Umbilical cord (tissue), 2 donors: ENCODE results near the gene SOX9. TPM values are rescaled to one million over a fixed set of nuclear protein-coding genes. Genes with fewer than 3 reads are reported as not detected.
"Not testable (repeated sequence)": the region's sequence is repeated elsewhere in the genome, so short reads cannot be mapped to it uniquely, and the experiment has no call there.

Experiments
- DNase-seq: peaks from one replicate; pipeline ENCODE4 v3.0.0-alpha.2; 2015; ENCODE audit warnings: low spot score
- total RNA-seq: library from RNA; depleted of rRNA; stranded (reverse); fragments of >200 nt; gene quantifications from one replicate; pipeline ENCODE4 v1.2.3, GENCODE V29; 2014; ENCODE audit warnings: low replicate concordance; ENCODE audit not compliant: insufficient read depth

Gene SOX9
- total RNA-seq, 1 donor from 2014 or later = 1.2 TPM

DNA sequence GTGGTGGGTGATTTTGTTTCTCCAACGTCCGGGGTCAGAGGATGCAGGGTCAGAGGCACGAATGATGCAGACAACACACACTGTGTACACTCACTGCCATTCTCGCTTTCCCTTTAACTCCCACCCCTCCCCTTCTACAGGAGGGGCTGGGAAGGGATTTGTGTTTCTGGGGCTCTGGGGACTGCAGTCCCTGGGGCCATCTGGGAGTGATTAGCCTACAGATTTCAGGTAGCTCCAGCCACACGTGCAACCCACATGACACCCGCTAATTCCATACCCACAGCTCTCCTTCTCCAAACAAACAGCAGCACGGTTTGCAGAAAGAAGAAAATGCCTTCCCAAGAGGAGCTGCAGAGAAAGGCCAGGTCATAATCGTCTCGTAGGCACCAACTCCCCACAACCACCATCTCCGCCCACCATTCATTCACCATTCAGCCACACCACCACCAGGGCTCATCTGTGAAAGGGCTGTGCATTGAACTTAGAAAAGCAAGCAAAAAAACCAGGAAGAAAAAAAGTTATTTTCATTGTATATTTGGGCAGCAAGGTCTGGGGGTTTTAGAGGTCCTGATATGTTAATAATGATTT is 9.4 kb upstream of the SOX9 start:
- no peak for DNase-seq

DNA sequence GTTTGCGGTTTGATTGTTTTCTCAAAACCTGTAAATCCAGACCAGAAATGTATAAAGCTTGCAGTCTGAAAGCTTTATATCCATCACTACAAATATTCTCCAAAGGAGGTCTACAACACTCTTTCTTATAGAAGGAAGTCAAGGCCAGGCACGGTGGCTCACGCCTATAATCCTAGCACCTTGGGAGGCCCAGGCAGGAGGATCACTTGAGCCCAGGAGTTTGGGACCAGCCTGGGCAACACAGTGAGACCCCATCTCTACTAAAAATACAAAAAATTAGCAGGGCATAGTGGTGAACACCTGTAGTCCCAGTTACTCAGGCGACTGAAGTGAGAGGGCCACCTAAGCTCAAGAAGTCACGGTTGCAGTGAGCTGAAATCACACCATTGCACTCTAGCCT is 8.9 kb upstream of the SOX9 start:
- not testable (repeated sequence) for DNase-seq

DNA sequence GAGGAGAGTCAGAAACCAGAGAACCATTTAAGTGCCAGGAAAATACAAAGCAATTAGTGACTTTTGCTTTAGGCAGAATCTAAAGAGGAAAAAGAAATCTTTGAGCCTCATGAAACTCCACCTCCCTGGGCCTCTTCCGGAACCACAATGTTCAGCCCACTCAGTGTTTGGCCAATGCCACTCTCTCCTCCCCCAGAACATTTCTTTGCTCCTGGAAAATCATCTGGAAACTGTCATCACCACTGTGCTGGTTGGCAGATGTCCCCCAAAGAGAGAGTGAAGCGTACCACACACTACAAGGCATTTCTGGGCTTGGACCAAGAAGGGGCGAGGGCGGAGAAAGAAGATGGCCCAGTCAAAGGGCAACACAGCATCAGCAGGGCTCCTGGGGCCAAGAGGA is 7.1 kb upstream of the SOX9 start:
- DNase-seq = no peak

DNA sequence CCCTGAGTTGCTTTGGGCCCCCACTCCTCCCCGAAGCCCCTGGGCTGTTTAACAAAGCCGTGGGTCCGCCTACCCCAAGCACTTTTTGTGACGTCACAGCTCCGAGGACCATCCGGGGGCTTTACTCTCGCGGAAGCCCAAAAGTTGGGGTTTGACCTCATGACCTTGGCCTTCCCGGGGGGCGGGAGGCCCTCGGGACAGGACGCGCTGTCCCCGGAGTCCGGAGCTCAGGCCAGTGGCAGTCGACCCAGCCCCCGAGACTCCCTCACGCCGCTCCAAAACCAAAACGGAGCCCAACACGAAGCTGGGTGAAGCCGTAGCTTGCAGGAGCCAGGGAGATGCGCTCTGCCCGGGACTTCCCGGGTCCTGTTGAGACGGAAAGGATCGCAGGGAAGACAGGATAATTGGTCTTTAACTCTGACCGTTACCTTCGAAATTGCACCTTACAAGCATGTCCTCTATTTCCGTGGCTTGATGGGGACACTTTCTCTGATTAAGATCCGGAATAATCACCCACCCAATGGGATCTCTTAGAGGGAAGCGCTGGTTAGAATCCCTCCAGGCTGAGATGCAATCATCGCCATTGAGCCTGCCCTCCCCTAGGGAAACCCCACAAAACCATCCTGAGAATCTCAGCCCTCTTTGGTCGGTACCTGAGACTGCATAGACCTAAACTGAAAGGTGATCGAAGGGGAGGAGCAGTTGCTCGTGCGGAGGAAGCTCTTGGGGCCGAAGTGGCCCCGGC is 4.9 kb upstream of the SOX9 start:
- no peak for DNase-seq

DNA sequence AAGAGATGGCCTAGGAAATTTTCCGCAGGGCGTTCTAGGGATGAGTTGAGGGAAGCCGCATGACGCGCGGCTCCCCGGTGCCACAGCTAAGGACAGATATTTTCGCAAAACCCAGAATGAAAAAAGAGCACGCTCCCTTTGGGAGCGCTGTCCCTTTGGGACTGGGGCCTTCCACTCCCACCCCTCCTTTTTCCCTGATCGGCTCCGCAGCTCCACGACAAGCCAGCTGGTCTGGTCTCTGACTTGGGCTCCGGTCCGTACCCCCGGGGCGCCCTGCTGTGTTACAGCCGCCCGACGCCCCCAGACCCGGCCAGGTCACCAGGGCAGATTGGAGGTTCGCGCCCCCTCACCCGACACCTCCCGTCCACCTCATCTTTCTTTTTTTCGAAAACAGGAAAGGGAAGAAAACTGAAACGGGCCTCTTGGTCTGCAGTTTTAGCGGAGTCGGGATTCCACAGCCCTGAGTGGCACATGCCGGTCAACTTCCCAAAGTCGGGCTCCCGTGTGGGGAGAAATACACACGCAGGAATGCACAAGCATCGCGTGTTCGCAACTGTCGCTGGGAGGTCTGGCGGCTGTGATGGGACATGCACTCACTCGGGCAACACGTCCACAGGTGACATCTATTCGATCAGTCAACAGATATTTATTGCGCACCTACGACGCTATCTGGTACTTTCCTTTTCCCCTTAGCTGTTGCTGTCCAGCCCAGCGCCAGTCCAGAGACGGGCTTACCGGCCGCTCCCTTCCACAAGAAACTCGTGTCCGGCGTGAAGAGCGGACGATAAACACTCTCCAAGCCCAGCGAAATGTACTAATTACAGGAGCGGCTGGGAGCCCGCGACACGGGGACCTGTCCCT is 3.9 kb upstream of the SOX9 start:
- no peak for DNase-seq

DNA sequence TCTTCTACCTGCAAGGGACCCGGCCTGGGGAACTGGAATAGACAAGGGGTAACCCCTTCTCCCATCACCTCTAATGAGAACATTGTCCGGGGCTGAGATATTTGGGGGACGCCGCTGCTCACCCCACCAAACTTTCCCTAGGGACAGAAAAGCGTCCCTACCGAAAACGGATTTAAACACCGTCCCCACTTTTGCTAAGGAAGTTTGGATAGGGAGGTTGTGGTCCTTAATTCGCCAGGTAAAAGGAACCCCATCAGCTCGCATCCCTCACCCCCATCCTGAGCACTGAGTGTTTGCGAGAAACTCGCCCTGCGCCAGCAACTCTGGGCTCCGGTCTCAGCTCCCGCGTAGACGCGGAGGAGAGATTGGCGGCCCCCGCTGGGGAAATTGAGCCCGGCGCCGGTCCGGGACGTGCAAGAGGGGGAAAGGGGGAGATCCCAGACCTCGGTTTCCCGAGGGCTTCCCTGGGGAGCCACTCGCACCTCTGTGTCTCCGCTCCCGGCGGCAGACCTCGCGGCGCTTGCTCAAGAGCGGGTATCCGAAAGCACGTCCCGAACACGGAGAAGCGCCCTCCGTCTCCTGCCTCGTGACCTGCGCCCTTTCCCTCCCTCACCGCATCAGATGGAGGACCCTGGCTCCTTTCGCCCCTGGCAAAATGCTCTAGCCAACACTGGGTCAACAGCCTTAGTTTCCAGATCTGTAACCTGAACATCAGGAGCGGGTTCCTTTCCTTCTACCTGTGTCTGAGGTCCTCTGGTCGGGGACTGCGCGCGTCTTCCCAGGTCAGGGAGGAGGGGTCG is 3.1 kb upstream of the SOX9 start:
- DNase-seq = no peak

DNA sequence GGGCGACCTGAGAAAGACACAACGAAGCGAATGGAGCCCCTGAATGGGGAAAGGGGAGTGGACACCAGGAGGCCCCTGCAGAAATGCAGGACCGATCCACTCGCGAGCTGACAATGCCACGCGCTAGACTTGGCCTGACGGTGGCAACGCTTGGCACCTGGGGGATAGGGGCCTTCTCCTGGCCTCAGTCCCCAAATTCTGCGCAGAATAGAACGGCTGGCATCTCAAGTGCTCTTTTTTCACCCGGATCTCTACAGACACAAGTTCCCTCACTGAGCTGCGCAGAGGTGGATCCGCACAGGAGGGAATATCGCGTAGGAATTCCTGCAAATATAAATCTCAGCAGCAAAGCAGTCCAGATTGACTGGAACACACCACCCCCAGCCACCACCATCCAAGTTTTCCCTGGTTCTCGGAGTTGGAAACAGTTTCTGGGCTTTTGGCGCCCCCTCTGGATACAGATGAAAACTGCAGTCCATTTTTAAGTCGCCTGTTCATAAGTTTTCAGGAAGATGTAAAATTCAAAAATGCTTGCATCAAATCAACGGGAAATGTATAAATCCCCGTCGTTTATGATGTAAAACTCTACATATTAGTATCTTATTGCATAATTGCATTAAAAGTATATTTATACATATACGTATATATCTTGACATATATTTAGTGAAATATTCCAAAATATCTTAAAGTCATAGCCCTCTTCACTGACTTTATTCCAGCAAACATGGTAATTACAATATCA is 2.3 kb upstream of the SOX9 start:
- DNase-seq = peak; percentile 82

DNA sequence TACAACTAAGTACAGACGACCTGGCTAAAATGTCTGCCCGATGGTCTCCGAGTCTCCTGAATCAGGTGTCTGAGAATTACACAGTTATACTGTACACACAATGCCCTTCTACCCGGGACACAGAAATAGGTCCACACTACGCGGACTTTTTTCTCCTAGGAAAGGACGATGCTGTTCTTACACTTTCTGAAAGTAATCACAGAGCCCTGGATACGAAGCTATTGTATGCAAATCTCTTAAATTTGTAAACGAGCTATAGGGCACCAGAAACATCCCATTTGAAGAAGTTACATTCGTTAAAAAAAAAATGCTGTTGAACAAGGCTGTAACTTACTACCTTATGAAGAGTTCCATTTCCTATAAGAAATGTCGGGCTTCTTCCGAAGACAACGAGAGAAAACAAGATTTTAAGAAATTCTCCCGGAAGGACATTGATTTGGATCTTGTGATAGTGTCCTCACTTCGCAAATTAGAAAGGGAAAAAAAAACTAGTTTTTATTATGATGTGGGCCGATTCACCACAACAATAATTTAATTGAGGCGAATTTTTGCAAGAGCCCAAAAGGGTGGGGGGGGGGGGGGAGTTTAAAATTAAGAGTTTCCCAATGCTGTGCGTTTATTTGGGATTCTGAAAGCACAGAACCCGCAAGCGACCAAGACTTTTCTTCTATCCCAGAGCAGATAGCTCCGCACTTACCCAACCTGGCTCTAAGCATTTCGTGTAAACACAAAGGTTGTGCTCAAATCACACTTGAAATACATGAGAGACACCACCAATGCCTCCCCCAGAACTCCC is 1.5 kb upstream of the SOX9 start:
- no peak for DNase-seq

DNA sequence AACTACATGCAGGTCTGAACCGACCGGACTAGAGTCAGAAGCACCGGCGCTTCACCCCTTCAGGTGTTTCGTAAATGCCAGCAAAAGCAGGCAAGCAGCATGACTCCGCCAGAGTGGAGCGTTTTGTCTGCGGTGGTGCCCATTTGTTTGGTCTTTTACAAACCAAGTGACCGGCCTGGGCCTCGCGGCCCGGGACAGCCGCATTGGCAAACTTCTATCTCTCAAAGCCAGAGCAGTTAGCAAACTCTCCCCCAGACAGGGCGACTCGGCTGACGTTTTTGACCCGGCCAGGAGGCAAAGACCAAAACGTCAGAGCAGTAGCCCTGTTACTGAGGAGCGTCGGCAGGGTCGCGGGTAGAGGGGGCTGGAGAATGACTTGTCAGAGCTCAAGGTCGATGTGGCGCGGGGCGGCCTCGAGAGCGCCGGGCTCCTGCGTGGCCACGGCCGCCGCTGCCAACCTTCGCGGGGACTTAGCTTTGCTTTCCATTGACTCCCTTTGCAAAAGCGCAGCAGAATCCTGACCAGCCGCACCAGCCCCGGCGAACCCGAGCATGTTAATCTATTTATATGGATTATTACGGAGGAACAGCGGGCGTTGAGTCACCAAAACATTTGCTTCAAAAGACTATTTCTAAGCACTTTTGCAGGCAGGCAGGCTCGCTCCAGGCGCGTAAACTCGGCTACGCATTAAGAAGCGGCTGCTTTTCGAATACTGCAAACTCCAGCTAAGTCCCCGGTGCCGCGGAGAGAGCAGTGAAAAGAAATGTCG is 763 bp upstream of the SOX9 start:
- DNase-seq = peak; percentile 77

DNA sequence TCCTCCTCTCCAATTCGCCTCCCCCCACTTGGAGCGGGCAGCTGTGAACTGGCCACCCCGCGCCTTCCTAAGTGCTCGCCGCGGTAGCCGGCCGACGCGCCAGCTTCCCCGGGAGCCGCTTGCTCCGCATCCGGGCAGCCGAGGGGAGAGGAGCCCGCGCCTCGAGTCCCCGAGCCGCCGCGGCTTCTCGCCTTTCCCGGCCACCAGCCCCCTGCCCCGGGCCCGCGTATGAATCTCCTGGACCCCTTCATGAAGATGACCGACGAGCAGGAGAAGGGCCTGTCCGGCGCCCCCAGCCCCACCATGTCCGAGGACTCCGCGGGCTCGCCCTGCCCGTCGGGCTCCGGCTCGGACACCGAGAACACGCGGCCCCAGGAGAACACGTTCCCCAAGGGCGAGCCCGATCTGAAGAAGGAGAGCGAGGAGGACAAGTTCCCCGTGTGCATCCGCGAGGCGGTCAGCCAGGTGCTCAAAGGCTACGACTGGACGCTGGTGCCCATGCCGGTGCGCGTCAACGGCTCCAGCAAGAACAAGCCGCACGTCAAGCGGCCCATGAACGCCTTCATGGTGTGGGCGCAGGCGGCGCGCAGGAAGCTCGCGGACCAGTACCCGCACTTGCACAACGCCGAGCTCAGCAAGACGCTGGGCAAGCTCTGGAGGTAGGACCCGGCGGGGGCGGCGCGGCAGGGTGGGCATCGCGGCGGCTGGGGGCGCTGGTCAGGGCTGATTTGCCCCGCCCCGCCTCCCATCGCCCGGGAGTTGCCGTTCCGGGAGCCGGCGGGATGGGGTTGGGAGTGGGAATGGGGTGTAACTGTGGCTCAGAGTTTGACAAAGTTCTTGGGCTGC is 567 bp downstream of the SOX9 start:
- peak; percentile 45 for DNase-seq

DNA sequence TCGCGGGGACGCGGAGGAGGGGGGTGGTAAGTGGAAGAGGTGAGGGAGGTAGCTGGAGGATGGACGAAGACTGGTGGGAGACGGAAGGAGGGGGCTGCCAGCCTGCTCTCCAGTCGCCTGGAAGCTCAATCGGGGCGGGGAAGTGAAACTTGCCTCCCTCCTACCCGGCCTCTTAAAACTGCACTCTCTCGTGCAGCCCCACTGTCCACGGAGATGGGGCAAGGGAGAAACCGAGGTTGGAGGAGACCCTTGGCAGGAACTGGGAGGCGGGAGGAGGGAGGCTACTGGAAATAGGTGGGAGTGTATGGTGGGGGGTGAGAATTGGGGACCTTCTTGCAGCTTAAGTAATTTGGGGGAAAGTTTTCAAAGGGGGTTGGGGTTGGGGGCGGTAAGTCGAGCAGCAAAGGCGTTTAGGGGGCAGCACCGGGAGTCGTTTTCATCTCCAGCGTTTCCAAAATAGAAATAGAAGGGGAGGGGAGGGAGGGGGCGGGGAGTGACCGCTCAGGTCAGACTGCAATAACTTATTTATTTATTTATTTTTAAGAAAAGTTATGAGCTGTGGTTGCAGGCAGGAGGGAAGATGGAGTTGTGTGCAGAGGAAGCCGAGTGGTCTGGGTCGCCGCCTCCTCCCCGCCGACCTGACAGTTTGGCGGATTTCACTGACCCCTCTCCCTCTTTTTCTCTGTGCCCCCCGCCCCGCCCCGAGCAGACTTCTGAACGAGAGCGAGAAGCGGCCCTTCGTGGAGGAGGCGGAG is 1.4 kb downstream of the SOX9 start:
- peak; percentile 24 for DNase-seq

DNA sequence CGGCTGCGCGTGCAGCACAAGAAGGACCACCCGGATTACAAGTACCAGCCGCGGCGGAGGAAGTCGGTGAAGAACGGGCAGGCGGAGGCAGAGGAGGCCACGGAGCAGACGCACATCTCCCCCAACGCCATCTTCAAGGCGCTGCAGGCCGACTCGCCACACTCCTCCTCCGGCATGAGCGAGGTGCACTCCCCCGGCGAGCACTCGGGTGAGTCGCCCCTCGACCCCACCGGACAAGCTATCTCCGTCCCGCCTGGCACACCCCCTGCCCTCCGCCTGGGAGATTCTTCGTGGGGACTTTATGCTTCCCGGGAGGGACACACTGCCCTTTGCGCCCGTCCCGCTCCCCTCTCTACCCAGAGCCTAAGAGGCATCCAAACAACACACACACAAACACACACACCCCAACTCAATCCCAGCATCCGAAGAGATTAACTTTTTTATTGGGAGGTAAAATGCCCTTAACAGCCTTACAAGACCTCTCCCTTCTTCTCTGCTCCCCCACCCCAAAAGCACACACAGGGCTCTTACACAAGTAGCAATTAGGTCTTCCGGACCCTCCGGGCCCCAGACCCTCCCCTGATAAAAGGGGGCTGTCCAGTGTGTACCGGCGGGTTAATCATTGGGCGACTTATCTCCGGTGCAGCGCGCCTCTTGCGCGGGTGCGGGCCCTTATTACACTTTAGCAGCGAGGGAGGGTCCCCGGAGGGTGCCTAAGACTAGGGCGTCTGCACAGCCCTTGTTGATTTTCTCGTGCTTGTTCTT is 2.1 kb downstream of the SOX9 start:
- DNase-seq = peak; percentile 68

DNA sequence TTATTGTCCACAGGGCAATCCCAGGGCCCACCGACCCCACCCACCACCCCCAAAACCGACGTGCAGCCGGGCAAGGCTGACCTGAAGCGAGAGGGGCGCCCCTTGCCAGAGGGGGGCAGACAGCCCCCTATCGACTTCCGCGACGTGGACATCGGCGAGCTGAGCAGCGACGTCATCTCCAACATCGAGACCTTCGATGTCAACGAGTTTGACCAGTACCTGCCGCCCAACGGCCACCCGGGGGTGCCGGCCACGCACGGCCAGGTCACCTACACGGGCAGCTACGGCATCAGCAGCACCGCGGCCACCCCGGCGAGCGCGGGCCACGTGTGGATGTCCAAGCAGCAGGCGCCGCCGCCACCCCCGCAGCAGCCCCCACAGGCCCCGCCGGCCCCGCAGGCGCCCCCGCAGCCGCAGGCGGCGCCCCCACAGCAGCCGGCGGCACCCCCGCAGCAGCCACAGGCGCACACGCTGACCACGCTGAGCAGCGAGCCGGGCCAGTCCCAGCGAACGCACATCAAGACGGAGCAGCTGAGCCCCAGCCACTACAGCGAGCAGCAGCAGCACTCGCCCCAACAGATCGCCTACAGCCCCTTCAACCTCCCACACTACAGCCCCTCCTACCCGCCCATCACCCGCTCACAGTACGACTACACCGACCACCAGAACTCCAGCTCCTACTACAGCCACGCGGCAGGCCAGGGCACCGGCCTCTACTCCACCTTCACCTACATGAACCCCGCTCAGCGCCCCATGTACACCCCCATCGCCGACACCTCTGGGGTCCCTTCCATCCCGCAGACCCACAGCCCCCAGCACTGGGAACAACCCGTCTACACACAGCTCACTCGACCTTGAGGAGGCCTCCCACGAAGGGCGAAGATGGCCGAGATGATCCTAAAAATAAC is 3.0 kb downstream of the SOX9 start:
- DNase-seq = no peak

DNA sequence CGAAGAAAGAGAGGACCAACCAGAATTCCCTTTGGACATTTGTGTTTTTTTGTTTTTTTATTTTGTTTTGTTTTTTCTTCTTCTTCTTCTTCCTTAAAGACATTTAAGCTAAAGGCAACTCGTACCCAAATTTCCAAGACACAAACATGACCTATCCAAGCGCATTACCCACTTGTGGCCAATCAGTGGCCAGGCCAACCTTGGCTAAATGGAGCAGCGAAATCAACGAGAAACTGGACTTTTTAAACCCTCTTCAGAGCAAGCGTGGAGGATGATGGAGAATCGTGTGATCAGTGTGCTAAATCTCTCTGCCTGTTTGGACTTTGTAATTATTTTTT is 3.6 kb downstream of the SOX9 start:
- DNase-seq = no peak

DNA sequence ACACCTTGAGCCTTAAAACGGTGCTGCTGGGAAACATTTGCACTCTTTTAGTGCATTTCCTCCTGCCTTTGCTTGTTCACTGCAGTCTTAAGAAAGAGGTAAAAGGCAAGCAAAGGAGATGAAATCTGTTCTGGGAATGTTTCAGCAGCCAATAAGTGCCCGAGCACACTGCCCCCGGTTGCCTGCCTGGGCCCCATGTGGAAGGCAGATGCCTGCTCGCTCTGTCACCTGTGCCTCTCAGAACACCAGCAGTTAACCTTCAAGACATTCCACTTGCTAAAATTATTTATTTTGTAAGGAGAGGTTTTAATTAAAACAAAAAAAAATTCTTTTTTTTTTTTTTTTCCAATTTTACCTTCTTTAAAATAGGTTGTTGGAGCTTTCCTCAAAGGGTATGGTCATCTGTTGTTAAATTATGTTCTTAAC is 4.4 kb downstream of the SOX9 start:
- no peak for DNase-seq

DNA sequence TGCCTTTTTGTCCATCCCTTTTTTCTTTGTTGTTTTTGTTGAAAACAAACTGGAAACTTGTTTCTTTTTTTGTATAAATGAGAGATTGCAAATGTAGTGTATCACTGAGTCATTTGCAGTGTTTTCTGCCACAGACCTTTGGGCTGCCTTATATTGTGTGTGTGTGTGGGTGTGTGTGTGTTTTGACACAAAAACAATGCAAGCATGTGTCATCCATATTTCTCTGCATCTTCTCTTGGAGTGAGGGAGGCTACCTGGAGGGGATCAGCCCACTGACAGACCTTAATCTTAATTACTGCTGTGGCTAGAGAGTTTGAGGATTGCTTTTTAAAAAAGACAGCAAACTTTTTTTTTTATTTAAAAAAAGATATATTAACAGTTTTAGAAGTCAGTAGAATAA is 4.9 kb downstream of the SOX9 start:
- DNase-seq = no peak
